Chondrocyte (in vitro differentiated cells): ENCODE measurements around the gene NINJ2. TPM values are rescaled to one million over a fixed set of nuclear protein-coding genes. Genes with fewer than 3 reads are reported as not detected.

Experiments
- DNase-seq: peaks from one replicate; pipeline ENCODE4 v3.0.0; 2021; ENCODE audit warnings: mixed read lengths, low spot score
- H3K27ac Mint-ChIP-seq: one replicate; pipeline ENCODE4 v1.8.0; 2021; ENCODE audit warnings: mild to moderate bottlenecking, moderate library complexity, mixed read lengths; ENCODE audit not compliant: unreplicated experiment
- H3K27me3 Mint-ChIP-seq: 2 replicates; pipeline ENCODE4 v1.8.0; 2021; ENCODE audit warnings: low read depth, mixed read lengths
- H3K36me3 Mint-ChIP-seq: 2 replicates; pipeline ENCODE4 v1.8.0; 2021; ENCODE audit warnings: low read depth, mixed read lengths
- H3K4me1 Mint-ChIP-seq: 2 replicates; pipeline ENCODE4 v1.8.0; 2021; ENCODE audit warnings: low read depth, mild to moderate bottlenecking, mixed read lengths
- H3K4me3 Mint-ChIP-seq: one replicate; pipeline ENCODE4 v1.8.0; 2021; ENCODE audit warnings: mild to moderate bottlenecking, moderate library complexity, mixed read lengths; ENCODE audit not compliant: unreplicated experiment
- H3K9me3 Mint-ChIP-seq: 2 replicates; pipeline ENCODE4 v1.8.0; 2021; ENCODE audit warnings: low read depth, mixed read lengths
- CTCF ChIP-seq: fragments of 200-600 bp; sonication (generic); IDR thresholded peaks from 2 replicates; pipeline ENCODE4 v1.5.0; 2021; ENCODE audit warnings: antibody characterized with exemption, mild to moderate bottlenecking, moderate library complexity
- total RNA-seq: library from RNA; stranded (reverse); gene quantifications from 3 replicates; pipeline ENCODE4 v1.2.1, GENCODE V29; 2021

NINJ2 gene
- total RNA-seq, 1 donor from 2014 or later, result 2.1 TPM

GRCh38 chr12:571795-572531 is 91.3 kb downstream of the NINJ2 start:
- peaks cover 5% of the 10 kb centered on the region for H3K9me3 Mint-ChIP-seq
- H3K36me3 Mint-ChIP-seq, result no peaks in the 10 kb centered on the region
- no peak for TF ChIP-seq CTCF
- no peak for DNase-seq
- H3K27ac Mint-ChIP-seq, result peak overlapping the region; percentile 91
- H3K27me3 Mint-ChIP-seq, result no peaks in the 10 kb centered on the region
- H3K4me1 Mint-ChIP-seq, result peaks cover 58% of the 10 kb centered on the region
- no peak overlapping the region for H3K4me3 Mint-ChIP-seq

GRCh38 chr12:570921-571794 is 92.1 kb downstream of the NINJ2 start:
- H3K4me1 Mint-ChIP-seq, result peaks cover 52% of the 10 kb centered on the region
- no peak for TF ChIP-seq CTCF
- H3K27ac Mint-ChIP-seq, result peak overlapping the region; percentile 91
- no peak for DNase-seq
- no peaks in the 10 kb centered on the region for H3K27me3 Mint-ChIP-seq
- peak overlapping the region; percentile 80 for H3K4me3 Mint-ChIP-seq
- no peaks in the 10 kb centered on the region for H3K36me3 Mint-ChIP-seq
- peaks cover 5% of the 10 kb centered on the region for H3K9me3 Mint-ChIP-seq

GRCh38 chr12:570435-570920 is 92.8 kb downstream of the NINJ2 start:
- Mint-ChIP-seq H3K4me1 (peaks cover 45% of the 10 kb centered on the region), H3K4me3 (peak overlapping the region; percentile 80), H3K36me3 (no peaks in the 10 kb centered on the region), H3K9me3 (peaks cover 5% of the 10 kb centered on the region), H3K27ac (peak overlapping the region; percentile 91), H3K27me3 (peaks cover 1% of the 10 kb centered on the region)
- no peak for TF ChIP-seq CTCF
- DNase-seq, result no peak

GRCh38 chr12:569803-570434 is 93.3 kb downstream of the NINJ2 start:
- DNase-seq, result no peak
- H3K36me3 Mint-ChIP-seq, result no peaks in the 10 kb centered on the region
- H3K4me1 Mint-ChIP-seq, result peaks cover 40% of the 10 kb centered on the region
- H3K27ac Mint-ChIP-seq, result peak overlapping the region; percentile 76
- H3K9me3 Mint-ChIP-seq, result peaks cover 5% of the 10 kb centered on the region
- H3K27me3 Mint-ChIP-seq, result peaks cover 1% of the 10 kb centered on the region
- TF ChIP-seq CTCF, result peak; percentile 99
- H3K4me3 Mint-ChIP-seq, result peak overlapping the region; percentile 80
